ENCODE data around the gene PIGX.
A peak's percentile ranks its signal among the peaks of the same experiment; 100 is the strongest.

PIGX gene

GRCh38 chr3:196711838-196712513 lies at the start of gene PIGX, which contains the start of gene CEP19:
TSS of gene PIGX (plus strand) at chr3:196712377.
TSS of gene CEP19 (minus strand) at chr3:196712250. CDS start at chr3:196708657, 3,593 bp downstream.
- TF ChIP-seq CTCF (IDR thresholded peaks at IDR 0.05; ENCODE audit: control insufficient read depth, insufficient read depth, low read depth, low read length, missing control alignments), result no peak
- peak; percentile 39 for DNase-seq (ENCODE audit: low read depth)
- peak within 1 kb of the TSS; percentile 92 for H3K4me3 ChIP-seq (ENCODE audit: control insufficient read depth, low read depth, low read length)

DNA sequence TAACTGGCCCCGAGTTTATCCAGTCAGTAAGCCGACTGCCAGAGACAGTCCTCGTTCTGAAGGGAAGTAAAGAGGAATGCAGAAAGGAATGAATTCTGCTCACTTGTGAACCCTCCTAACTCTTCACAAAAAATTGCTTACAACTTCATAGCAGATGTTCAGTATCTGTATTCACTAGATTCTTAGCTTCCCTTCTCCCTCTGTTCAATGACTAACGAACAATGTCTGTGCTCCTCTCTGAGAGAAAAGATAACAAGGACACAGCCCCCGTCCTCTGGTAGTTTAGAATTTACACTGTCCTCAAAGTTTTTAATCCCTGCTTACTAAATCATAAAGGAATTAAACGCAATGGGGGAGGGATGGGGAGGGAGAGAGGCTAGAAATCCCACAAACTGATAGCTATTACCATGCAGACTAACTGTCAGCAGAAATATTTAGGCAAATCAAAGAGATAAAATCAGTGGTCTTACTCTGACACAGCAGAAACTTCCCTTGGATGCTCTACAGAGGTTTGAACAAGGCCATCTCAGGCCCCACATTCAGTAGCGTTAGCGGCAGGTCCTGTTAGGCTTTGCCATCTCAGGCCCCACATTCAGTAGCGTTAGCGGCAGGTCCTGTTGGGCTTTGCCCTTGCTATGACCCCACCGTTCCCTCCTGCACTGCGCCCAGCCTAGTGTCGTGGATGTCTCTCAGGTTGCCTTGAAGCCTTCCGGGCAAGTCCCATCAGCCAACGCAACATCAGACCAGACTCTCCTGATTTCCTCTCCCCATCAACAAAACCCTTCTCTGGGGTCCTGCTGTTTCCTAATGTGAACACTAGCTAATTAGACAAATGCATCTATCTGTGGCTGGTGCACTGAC lies 49.2 kb upstream of the PIGX start:
- no peak for TF ChIP-seq CTCF (IDR thresholded peaks at IDR 0.05; ENCODE audit: control insufficient read depth, insufficient read depth, low read depth, low read length, missing control alignments)
- H3K4me3 ChIP-seq (ENCODE audit: control insufficient read depth, low read depth, low read length), result no peak overlapping the region
- DNase-seq (ENCODE audit: low read depth), result no peak

DNA sequence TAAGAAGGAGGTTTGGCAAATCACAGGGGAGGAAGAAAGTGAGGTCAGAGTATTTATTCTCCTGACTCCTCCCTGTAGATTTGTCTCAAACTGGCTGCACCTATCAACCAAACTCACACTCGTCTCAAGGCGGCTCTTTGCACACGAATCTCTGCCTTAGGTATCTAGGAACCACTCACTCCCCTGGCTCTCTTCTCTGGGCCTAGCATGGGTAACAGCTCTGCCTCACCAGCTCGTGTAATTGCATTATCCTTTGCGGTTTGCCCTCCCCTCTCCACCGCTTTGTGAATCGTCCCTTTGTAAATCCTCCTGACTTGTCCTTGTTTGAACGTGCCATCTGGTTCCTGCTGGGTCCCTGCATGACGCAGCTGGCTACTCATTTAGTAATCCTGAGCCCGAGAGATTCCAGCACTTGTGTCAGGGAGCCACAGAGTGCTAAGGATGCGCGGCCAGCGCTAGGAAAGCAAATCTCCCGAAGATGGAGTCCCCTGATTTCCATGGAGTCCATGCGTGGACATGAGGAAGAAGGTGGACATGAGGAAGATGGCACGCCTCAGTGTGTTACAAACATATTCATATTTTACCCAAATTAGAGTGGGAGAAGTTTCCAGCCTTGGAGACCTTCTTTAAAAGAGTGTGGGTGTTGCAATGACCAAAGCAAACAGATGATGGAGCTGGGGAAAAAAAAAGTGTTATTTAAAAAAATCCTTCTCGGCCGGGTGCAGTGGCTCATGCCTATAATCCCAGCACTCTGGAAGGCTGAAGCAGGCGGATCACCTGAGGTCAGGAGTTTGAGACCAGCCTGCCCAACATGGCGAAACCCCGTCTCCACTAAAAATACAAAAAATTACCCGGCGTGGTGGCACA lies 45.9 kb upstream of the PIGX start:
- TF ChIP-seq CTCF (IDR thresholded peaks at IDR 0.05; ENCODE audit: control insufficient read depth, insufficient read depth, low read depth, low read length, missing control alignments), result no peak
- no peak for DNase-seq (ENCODE audit: low read depth)
- no peak overlapping the region for H3K4me3 ChIP-seq (ENCODE audit: control insufficient read depth, low read depth, low read length)

GRCh38 chr3:196667056-196667825 lies 44.9 kb upstream of the PIGX start:
- no peak for TF ChIP-seq CTCF (IDR thresholded peaks at IDR 0.05; ENCODE audit: control insufficient read depth, insufficient read depth, low read depth, low read length, missing control alignments)

DNA sequence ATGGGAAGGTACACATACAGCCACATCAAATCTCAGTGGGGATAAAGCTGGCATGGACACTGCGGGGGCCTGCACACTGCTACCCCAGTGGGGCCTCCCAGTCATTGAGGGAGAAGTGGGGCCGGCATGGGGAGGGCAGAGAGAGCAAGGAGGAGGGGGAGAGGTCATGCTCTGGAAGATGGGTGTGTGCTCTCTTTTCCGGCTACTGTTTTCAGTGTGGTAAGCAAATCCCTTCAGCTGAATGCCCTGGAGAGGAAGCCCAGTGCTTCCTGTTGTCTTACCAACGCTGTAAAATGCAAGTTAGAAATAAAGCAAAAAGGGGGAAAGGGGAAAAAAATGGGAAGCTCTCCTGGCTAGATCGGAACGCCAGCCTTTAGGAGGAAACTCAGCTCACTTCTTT lies 41.8 kb upstream of the PIGX start:
- no peak for DNase-seq (ENCODE audit: low read depth)
- TF ChIP-seq CTCF (IDR thresholded peaks at IDR 0.05; ENCODE audit: control insufficient read depth, insufficient read depth, low read depth, low read length, missing control alignments), result no peak
- H3K4me3 ChIP-seq (ENCODE audit: control insufficient read depth, low read depth, low read length), result no peak overlapping the region

More at GRCh38 chr3:196667056-196667825, 44.9 kb upstream of the PIGX start:
- no peak overlapping the region for H3K4me3 ChIP-seq (ENCODE audit: control insufficient read depth, low read depth, low read length)
- no peak for DNase-seq (ENCODE audit: low read depth)
